DOHH2 (cell line): ENCODE results near the gene AXIN1.

ENCODE experiments used
- EZH2phosphoT487 ChIP-seq: fragments of 200-600 bp; sonication (generic); IDR thresholded peaks from 2 replicates; pipeline ENCODE4 v1.6.1; 2017; ENCODE audit warnings: borderline replicate concordance, mild to moderate bottlenecking, antibody characterized with exemption, low read length, moderate library complexity, mixed read lengths
- TF ChIP-seq, protein P1 (sequence below): fragments of 200-600 bp; sonication (generic); IDR thresholded peaks from one replicate; pipeline ENCODE4 v1.5.1; 2014; ENCODE audit warnings: antibody characterized with exemption, mild to moderate bottlenecking, low read depth, low read length; ENCODE audit not compliant: poor library complexity, severe bottlenecking

DNA sequence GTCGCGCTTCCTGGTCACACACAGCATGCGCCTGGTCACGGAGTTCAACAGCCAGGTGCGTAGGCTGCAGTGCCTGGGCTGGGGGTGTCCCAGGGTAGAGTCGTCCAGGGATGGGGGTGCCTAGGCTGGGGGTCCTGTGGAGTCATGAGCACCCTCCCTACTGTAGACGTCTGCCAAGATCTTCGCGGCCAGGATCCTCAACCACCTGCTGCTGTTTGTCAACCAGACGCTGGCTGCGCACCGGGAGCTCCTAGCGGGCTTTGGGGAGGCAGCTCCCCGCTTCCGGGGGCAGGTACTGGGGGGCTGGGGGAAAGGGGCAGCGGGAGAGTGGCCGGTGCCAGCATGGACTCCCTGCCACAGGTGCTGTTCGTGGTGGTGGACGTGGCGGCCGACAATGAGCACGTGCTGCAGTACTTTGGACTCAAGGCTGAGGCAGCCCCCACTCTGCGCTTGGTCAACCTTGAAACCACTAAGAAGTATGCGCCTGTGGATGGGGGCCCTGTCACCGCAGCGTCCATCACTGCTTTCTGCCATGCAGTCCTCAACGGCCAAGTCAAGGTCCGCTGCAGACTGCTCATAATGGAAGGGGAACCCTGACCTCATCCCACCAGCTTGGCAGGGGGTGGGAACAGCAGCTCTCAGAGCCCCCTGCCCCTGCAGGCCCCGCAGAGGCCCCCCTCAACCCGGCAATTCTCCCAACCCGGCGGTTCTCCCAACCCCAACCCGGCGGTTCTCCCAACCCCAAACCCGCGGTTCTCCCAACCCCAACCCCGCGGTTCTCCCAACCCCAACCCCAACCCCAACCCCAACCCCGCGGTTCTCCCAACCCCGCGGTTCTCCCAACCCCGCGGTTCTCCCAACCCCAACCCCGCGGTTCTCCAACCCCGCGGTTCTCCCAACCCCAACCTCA is 67.1 kb downstream of the AXIN1 start:
- TF ChIP-seq, protein P1, sequence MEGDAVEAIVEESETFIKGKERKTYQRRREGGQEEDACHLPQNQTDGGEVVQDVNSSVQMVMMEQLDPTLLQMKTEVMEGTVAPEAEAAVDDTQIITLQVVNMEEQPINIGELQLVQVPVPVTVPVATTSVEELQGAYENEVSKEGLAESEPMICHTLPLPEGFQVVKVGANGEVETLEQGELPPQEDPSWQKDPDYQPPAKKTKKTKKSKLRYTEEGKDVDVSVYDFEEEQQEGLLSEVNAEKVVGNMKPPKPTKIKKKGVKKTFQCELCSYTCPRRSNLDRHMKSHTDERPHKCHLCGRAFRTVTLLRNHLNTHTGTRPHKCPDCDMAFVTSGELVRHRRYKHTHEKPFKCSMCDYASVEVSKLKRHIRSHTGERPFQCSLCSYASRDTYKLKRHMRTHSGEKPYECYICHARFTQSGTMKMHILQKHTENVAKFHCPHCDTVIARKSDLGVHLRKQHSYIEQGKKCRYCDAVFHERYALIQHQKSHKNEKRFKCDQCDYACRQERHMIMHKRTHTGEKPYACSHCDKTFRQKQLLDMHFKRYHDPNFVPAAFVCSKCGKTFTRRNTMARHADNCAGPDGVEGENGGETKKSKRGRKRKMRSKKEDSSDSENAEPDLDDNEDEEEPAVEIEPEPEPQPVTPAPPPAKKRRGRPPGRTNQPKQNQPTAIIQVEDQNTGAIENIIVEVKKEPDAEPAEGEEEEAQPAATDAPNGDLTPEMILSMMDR = no peak
- no peak for TF ChIP-seq EZH2phosphoT487
